ENCODE data around the gene INPP1.
"Not testable (repeated sequence)": the region's sequence is repeated elsewhere in the genome, so short reads cannot be mapped to it uniquely, and the experiment has no call there.

Gene INPP1, protein sequence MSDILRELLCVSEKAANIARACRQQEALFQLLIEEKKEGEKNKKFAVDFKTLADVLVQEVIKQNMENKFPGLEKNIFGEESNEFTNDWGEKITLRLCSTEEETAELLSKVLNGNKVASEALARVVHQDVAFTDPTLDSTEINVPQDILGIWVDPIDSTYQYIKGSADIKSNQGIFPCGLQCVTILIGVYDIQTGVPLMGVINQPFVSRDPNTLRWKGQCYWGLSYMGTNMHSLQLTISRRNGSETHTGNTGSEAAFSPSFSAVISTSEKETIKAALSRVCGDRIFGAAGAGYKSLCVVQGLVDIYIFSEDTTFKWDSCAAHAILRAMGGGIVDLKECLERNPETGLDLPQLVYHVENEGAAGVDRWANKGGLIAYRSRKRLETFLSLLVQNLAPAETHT

DNA sequence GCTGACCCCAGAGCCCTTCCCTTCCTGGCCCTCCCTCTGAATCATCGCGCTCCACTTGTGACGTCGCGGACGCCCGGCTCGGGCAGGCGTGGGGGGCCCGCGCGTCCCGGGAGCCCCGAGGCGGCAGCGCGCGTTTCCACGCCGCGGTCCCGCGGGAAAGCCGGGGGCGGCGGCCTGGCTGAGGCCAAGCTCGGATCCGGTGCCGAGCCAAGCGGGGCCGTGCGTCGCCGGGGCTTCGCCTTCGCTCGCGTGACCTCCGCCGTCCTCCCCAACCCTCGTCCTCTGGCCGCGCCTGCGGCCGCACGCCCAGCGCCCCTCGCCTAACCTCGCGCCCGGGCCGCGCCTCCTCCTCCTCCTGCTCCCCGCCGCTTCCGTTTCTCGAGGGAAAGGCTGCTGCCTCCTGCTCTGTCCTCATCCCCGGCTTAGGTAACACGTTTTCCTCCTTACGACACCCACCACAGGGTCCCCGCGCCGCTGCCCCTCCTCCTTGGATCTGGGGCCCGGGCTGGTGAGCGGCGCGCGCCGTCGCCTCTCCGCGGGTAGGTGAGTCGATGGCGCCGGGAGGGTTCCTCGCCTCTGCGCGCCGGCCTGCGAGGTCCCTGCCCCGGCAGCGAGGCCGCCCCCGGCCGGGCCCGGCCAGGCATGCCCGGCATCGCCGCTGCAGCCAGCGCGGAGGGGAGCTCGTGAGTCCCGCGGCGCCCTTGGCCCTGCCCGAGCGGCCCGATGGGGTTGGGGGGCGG, at the start of gene INPP1:
INPP1 (plus strand) TSS at position 54 of the 740 bp plus-strand sequence. CDS start 16,514 bp downstream, outside the sequence.
- Histone ChIP-seq H3K27ac (peak within 1 kb of the TSS; percentile 62), H3K4me3 (peak within 1 kb of the TSS; percentile 76), H3K4me2 (peak within 1 kb of the TSS; percentile 99), H3K9ac (peak within 1 kb of the TSS; percentile 74), H3K4me1 (peaks cover 18% of the 10 kb centered on the region), H4K20me1 (no peaks in the 10 kb centered on the region), H3K9me3 (no peaks in the 10 kb centered on the region), H3K36me3 (no peaks in the 10 kb centered on the region), H3K27me3 (peaks cover 10% of the 10 kb centered on the region; the same call in 1 of the 2 replicates)
- no peak for TF ChIP-seq Cebpa-rat (IDR thresholded peaks at IDR 0.05)

DNA sequence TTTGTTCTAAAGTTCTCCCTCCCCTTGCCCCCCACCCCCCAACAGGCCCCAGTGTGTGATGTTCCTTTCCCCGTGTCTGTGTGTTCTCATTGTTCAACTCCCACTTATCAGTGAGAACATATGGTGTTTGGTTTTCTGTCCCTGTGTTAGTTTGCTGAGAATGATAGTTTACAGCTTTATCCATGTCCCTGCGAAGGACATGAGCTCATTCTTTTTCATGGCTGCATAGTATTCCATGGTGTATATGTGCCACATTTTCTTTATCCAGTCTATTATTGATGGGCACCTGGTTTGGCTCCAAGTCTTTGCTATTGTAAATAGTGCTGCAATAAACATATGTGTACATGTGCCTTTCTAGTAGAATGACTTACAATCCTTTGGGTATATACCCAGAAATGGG, 45.5 kb upstream of the INPP1 start:
- not testable (repeated sequence) for H3K4me3 ChIP-seq, H3K27ac ChIP-seq, H3K9ac ChIP-seq, H4K20me1 ChIP-seq, H3K4me1 ChIP-seq, H3K27me3 ChIP-seq, H3K4me2 ChIP-seq
- Histone ChIP-seq H3K9me3 (peaks cover 25% of the 10 kb centered on the region), H3K36me3 (peaks cover 74% of the 10 kb centered on the region)

DNA sequence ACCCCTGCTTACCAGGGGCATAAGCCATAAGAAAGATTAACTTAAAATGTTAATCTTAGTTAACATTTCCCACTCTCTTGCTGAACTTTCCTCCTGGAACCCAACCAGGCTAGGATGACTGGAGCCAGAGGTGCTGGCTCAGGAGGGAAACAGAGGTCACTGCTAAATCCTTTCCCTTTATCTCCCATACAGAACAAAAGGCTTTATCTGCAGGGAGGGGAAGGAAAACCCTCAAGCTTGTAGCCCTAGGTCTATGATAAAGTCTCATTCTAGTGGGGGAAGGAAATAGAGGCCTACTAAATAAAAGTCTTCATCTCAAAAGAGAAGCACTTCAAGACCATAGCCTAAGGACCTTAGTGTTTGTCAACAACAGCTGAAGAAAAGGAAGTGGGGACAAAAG, 42.4 kb upstream of the INPP1 start:
- H3K9me3 ChIP-seq = peaks cover 25% of the 10 kb centered on the region
- H3K36me3 ChIP-seq = peaks cover 63% of the 10 kb centered on the region
- no peak overlapping the region for H3K27ac ChIP-seq
- peaks cover 3% of the 10 kb centered on the region; the same call in 1 of the 2 replicates for H4K20me1 ChIP-seq
- H3K4me1 ChIP-seq = no peaks in the 10 kb centered on the region
- no peak for TF ChIP-seq Cebpa-rat (IDR thresholded peaks at IDR 0.05)
- no peaks in the 10 kb centered on the region for H3K27me3 ChIP-seq
- no peak overlapping the region for H3K4me2 ChIP-seq
- H3K9ac ChIP-seq = no peak overlapping the region
- no peak overlapping the region for H3K4me3 ChIP-seq

GRCh38 chr2:190302052-190302451, 41.3 kb upstream of the INPP1 start:
- Histone ChIP-seq H3K9me3 (peaks cover 25% of the 10 kb centered on the region), H3K4me1 (no peaks in the 10 kb centered on the region), H3K36me3 (peaks cover 66% of the 10 kb centered on the region), H3K27ac (no peak overlapping the region), H3K4me2 (no peak overlapping the region), H4K20me1 (peaks cover 11% of the 10 kb centered on the region), H3K9ac (no peak overlapping the region), H3K27me3 (no peaks in the 10 kb centered on the region), H3K4me3 (no peak overlapping the region)
- no peak for TF ChIP-seq Cebpa-rat (IDR thresholded peaks at IDR 0.05)

DNA sequence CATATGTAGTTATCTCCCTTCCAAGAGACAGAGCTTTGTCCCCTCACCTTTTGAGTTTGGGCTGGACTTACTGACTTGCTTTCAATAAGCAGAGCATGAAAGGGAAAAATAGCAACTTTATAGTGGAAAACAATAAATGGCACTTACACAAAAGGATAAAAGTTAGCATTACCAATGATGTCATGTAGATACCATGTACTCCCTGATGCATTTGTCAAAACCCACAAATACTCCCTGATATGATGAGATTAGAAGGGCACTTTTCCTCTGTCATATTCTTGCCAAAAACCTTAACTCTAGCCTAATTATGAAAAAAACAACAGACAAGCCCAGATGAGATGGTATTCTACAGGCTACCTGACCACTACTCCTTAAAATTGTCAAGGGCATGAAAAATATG, 39.7 kb upstream of the INPP1 start:
- Histone ChIP-seq H3K36me3 (peaks cover 71% of the 10 kb centered on the region), H3K4me2 (no peak overlapping the region), H4K20me1 (peaks cover 11% of the 10 kb centered on the region), H3K4me3 (no peak overlapping the region), H3K4me1 (no peaks in the 10 kb centered on the region), H3K27me3 (no peaks in the 10 kb centered on the region), H3K27ac (no peak overlapping the region), H3K9me3 (peaks cover 17% of the 10 kb centered on the region), H3K9ac (no peak overlapping the region)
- no peak for TF ChIP-seq Cebpa-rat (IDR thresholded peaks at IDR 0.05)

- Histone ChIP-seq H4K20me1 (peaks cover 11% of the 10 kb centered on the region), H3K9ac (no peak overlapping the region), H3K36me3 (peaks cover 74% of the 10 kb centered on the region), H3K4me1 (no peaks in the 10 kb centered on the region), H3K27me3 (no peaks in the 10 kb centered on the region), H3K27ac (no peak overlapping the region), H3K4me3 (no peak overlapping the region), H3K9me3 (peaks cover 15% of the 10 kb centered on the region), H3K4me2 (no peak overlapping the region)
- no peak for TF ChIP-seq Cebpa-rat (IDR thresholded peaks at IDR 0.05)
Measured at GRCh38 chr2:190304404-190304803, 39.0 kb upstream of the INPP1 start.

DNA sequence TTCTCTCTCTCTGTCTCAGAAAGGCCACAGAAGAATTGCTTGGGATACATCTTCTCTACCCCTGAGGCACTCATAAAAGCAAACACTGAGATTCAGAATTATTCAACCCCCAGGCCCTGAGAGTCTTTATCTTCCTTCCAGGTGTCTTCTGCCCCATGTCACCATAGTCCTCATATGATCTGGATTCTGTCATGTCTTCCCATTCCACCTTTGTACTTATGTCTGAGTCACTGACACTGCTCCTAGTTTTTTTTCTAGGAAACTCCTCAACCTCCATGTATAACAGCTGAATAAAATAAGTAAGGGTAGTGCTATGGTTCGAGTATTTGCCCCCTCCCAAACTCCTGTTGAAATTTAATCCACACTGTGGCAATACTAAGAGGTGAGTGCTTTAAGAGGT, 35.4 kb upstream of the INPP1 start:
- Histone ChIP-seq H3K4me3 (no peak overlapping the region), H3K27me3 (no peaks in the 10 kb centered on the region), H3K36me3 (peaks cover 66% of the 10 kb centered on the region), H3K4me2 (no peak overlapping the region), H3K9me3 (no peaks in the 10 kb centered on the region), H3K27ac (no peak overlapping the region), H3K4me1 (no peaks in the 10 kb centered on the region), H4K20me1 (peaks cover 11% of the 10 kb centered on the region), H3K9ac (no peak overlapping the region)
- TF ChIP-seq Cebpa-rat (IDR thresholded peaks at IDR 0.05) = no peak

DNA sequence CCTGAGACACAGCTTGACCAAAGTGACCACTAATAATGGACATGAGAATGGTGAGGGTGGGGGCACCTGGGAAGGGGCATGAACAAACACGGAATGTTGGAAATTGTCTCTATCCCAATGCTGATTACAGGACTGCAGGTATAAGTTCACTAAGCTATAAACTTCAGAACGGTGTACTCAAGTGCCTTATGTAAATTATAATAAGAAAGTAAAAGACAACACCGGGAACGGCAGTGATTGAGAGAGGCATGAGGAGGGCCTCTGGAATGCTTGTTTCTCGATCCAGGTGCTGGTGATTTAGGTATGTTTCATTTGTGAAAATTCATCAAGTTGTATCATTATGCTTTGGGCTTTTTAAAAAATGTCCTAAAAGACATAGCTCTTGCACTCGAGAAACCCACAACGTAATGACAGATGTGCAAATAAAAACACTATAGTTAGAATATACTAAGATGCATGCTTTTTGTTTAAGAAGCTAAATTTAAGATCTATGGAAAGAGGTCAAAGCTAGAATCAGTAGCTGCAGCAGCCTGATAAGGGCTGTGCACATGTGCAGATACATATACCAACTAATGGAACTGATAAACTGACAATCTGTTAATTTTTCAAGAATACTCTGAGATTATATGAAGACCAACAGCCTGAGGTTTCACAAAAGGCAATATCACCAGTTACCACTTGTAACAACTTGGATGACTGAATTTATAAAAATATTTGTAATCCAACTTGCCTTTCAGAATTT, 31.3 kb upstream of the INPP1 start:
- H3K27ac ChIP-seq = no peak overlapping the region
- no peaks in the 10 kb centered on the region for H3K27me3 ChIP-seq
- H4K20me1 ChIP-seq = peaks cover 16% of the 10 kb centered on the region; the same call in 1 of the 2 replicates
- TF ChIP-seq Cebpa-rat (IDR thresholded peaks at IDR 0.05) = no peak
- H3K36me3 ChIP-seq = peaks cover 49% of the 10 kb centered on the region
- no peak overlapping the region for H3K4me3 ChIP-seq
- H3K9ac ChIP-seq = no peak overlapping the region
- H3K4me1 ChIP-seq = peaks cover 11% of the 10 kb centered on the region
- H3K4me2 ChIP-seq = no peak overlapping the region
- H3K9me3 ChIP-seq = no peaks in the 10 kb centered on the region

DNA sequence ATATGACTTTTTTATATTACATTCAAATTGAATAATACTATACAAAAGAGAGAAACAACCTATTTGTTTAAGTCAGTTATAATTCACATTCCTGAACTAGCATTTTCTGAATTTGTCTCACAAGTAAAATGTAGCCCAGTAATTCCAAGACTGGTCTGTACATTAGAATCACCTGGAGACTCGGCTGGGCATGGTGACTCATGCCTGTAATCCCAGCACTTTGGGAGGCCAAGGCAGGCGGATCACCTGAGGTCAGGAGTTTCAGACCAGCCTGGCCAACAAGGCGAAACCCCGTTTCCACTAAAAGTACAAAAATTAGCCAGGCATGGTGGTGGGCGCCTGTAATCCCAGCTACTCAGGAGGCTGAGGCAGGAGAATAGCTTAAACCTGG, 30.8 kb upstream of the INPP1 start:
- not testable (repeated sequence) for H3K27ac ChIP-seq, H3K4me3 ChIP-seq, H3K27me3 ChIP-seq

More for the DNA sequence above, 30.8 kb upstream of the INPP1 start:
- peaks cover 45% of the 10 kb centered on the region for H3K36me3 ChIP-seq
- not testable (repeated sequence) for H3K9me3 ChIP-seq, H3K9ac ChIP-seq, H3K4me2 ChIP-seq
- peaks cover 16% of the 10 kb centered on the region; the same call in 1 of the 2 replicates for H4K20me1 ChIP-seq
- H3K4me1 ChIP-seq = peaks cover 16% of the 10 kb centered on the region

Measured in BLaER1 (cell line).